Duodenal mucosa (tissue), 2 donors: ENCODE results near the gene AFF3.

Experiments used
- H3K27ac ChIP-seq: one replicate; pipeline ENCODE4 v1.7.0; 2013; ENCODE audit warnings: low read depth, low read length
- H3K27me3 ChIP-seq, 2 donors: one replicate each; pipeline ENCODE4 v1.7.0; 2013; ENCODE audit warnings: low read length in 2 of 2, control low read depth in 1 of 2; ENCODE audit not compliant: insufficient read depth in 2 of 2, control insufficient read depth in 1 of 2
- H3K36me3 ChIP-seq, 2 donors: one replicate each; pipeline ENCODE4 v1.7.0; 2013; ENCODE audit warnings: low read length in 2 of 2, control low read depth in 1 of 2; ENCODE audit not compliant: insufficient read depth in 2 of 2, control insufficient read depth in 1 of 2
- H3K4me1 ChIP-seq, 2 donors: one replicate each; pipeline ENCODE4 v1.7.0; 2013; ENCODE audit warnings: low read length in 2 of 2, control low read depth in 1 of 2; ENCODE audit not compliant: insufficient read depth in 2 of 2, control insufficient read depth in 1 of 2
- H3K4me3 ChIP-seq, 2 donors: one replicate each; pipeline ENCODE4 v1.7.0; 2013; ENCODE audit warnings: low read length in 2 of 2, low read depth in 1 of 2
- H3K9ac ChIP-seq, 2 donors: one replicate each; pipeline ENCODE4 v1.7.0; 2013; ENCODE audit warnings: low read length in 2 of 2, low read depth in 1 of 2
- H3K9me3 ChIP-seq, 2 donors: one replicate each; pipeline ENCODE4 v1.7.0; 2013; ENCODE audit warnings: low read length in 2 of 2, control low read depth in 1 of 2; ENCODE audit not compliant: control insufficient read depth in 1 of 2

The AFF3 gene

GRCh38 chr2:100036793-100037192 lies 105.6 kb downstream of the AFF3 start:
- no peak overlapping the region for H3K27ac ChIP-seq
- H3K4me3 ChIP-seq: no peak overlapping the region
- no peaks in the 10 kb centered on the region for H3K9me3 ChIP-seq
- no peak overlapping the region for H3K9ac ChIP-seq
- H3K27me3 ChIP-seq: no peaks in the 10 kb centered on the region
- no peaks in the 10 kb centered on the region for H3K4me1 ChIP-seq
- no peaks in the 10 kb centered on the region for H3K36me3 ChIP-seq

DNA sequence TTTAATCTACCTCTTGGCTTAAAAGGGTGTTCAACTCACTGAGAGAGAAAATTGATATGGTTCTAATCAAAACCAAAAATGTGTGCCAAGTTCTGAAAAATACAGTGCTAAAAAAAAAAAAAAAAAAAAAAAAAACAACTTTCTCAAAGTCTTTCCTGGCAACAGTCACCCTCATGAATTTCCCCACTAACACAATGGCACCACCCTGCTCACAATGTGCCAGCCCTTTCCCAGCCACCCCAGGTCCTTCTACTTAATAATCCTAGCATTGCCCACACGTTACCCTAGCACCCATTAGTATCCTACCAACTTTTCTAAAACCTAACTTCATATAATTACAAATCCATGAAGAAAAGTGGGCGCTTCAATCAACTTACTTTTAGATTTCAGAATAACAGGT lies 106.4 kb downstream of the AFF3 start:
- no peaks in the 10 kb centered on the region for H3K9me3 ChIP-seq
- H3K36me3 ChIP-seq: no peaks in the 10 kb centered on the region
- H3K27me3 ChIP-seq: no peaks in the 10 kb centered on the region
- no peak overlapping the region for H3K9ac ChIP-seq
- H3K27ac ChIP-seq: no peak overlapping the region
- H3K4me1 ChIP-seq: no peaks in the 10 kb centered on the region
- H3K4me3 ChIP-seq: no peak overlapping the region

GRCh38 chr2:100034431-100034830 lies 108.0 kb downstream of the AFF3 start:
- no peak overlapping the region for H3K9ac ChIP-seq
- no peaks in the 10 kb centered on the region for H3K4me1 ChIP-seq
- H3K36me3 ChIP-seq: no peaks in the 10 kb centered on the region
- no peak overlapping the region for H3K27ac ChIP-seq
- H3K27me3 ChIP-seq: no peaks in the 10 kb centered on the region
- H3K9me3 ChIP-seq: no peaks in the 10 kb centered on the region
- H3K4me3 ChIP-seq: no peak overlapping the region

- Histone ChIP-seq H3K9ac (no peak overlapping the region), H3K4me3 (no peak overlapping the region), H3K27me3 (no peaks in the 10 kb centered on the region), H3K9me3 (no peaks in the 10 kb centered on the region), H3K4me1 (no peaks in the 10 kb centered on the region), H3K36me3 (no peaks in the 10 kb centered on the region), H3K27ac (no peak overlapping the region)
These were observed 108.4 kb downstream of the AFF3 start for GRCh38 chr2:100033976-100034375.

GRCh38 chr2:100031604-100032003 lies 110.8 kb downstream of the AFF3 start:
- peaks cover 0 to 3% of the 10 kb centered on the region in 2 donors for H3K4me1 ChIP-seq
- no peaks in the 10 kb centered on the region for H3K9me3 ChIP-seq
- H3K9ac ChIP-seq: no peak overlapping the region
- no peaks in the 10 kb centered on the region for H3K36me3 ChIP-seq
- H3K4me3 ChIP-seq: no peak overlapping the region
- H3K27ac ChIP-seq: no peak overlapping the region
- no peaks in the 10 kb centered on the region for H3K27me3 ChIP-seq

- Histone ChIP-seq H3K9me3 (no peaks in the 10 kb centered on the region), H3K9ac (no peak overlapping the region), H3K27ac (no peak overlapping the region), H3K4me3 (no peak overlapping the region), H3K36me3 (no peaks in the 10 kb centered on the region), H3K4me1 (peaks cover 0 to 3% of the 10 kb centered on the region in 2 donors), H3K27me3 (no peaks in the 10 kb centered on the region)
These were observed 112.9 kb downstream of the AFF3 start for GRCh38 chr2:100029460-100029859.

- no peaks in the 10 kb centered on the region for H3K36me3 ChIP-seq
- H3K4me1 ChIP-seq: no peaks in the 10 kb centered on the region
- H3K4me3 ChIP-seq: no peak overlapping the region
- H3K27ac ChIP-seq: no peak overlapping the region
- no peaks in the 10 kb centered on the region for H3K9me3 ChIP-seq
- H3K9ac ChIP-seq: no peak overlapping the region
- no peaks in the 10 kb centered on the region for H3K27me3 ChIP-seq
These were observed 120.5 kb downstream of the AFF3 start for GRCh38 chr2:100021791-100022340.

- no peak overlapping the region for H3K4me3 ChIP-seq
- no peak overlapping the region for H3K27ac ChIP-seq
- H3K36me3 ChIP-seq: no peaks in the 10 kb centered on the region
- no peaks in the 10 kb centered on the region for H3K4me1 ChIP-seq
- no peaks in the 10 kb centered on the region for H3K9me3 ChIP-seq
- no peaks in the 10 kb centered on the region for H3K27me3 ChIP-seq
- H3K9ac ChIP-seq: no peak overlapping the region
These were observed 122.9 kb downstream of the AFF3 start for GRCh38 chr2:100019499-100019898.

GRCh38 chr2:100018341-100019193 lies 123.8 kb downstream of the AFF3 start:
- Histone ChIP-seq H3K27ac (no peak overlapping the region), H3K9ac (no peak overlapping the region), H3K4me3 (no peak overlapping the region), H3K9me3 (no peaks in the 10 kb centered on the region), H3K4me1 (no peaks in the 10 kb centered on the region), H3K27me3 (no peaks in the 10 kb centered on the region), H3K36me3 (no peaks in the 10 kb centered on the region)

GRCh38 chr2:100017633-100018032 lies 124.8 kb downstream of the AFF3 start:
- H3K36me3 ChIP-seq: no peaks in the 10 kb centered on the region
- no peaks in the 10 kb centered on the region for H3K9me3 ChIP-seq
- no peak overlapping the region for H3K27ac ChIP-seq
- H3K9ac ChIP-seq: no peak overlapping the region
- no peak overlapping the region for H3K4me3 ChIP-seq
- no peaks in the 10 kb centered on the region for H3K27me3 ChIP-seq
- H3K4me1 ChIP-seq: no peaks in the 10 kb centered on the region
